IMR-90 (cell line): ENCODE data around the gene HERC5. TPM values are rescaled to one million over a fixed set of nuclear protein-coding genes. Genes with fewer than 3 reads are reported as not detected.

Experiments
- ATAC-seq: fragments of 200-7000 bp; cut with Tn5 transposase; 2 replicates; pipeline ENCODE4 v1.9.1; 2020; ENCODE audit warnings: low read depth, mild to moderate bottlenecking, moderate library complexity
- BruUV-seq: library from RNA; stranded (reverse); fragments of 400-500 nt; replicated peaks from 2 replicates; lab custom pipeline; 2021; lab: Mats Ljungman, UMichigan
- CTCF ChIA-PET: fragments of 300-600 bp; formaldehyde crosslinking; extraction: SDS; loops from one replicate; lab custom pipeline; 2021; ENCODE audit warnings: antibody characterized with exemption; lab: Yijun Ruan, JAX
- POLR2A ChIA-PET: fragments of 300-600 bp; sonication (Branson Sonifier 250); formaldehyde crosslinking; loops from one replicate; lab custom pipeline; 2022; ENCODE audit warnings: antibody characterized with exemption; ENCODE audit not compliant: unreplicated experiment; lab: Charles Lee
- DNase-seq: peaks from one replicate; pipeline ENCODE4 v3.0.0; 2013
- H2AFZ ChIP-seq: replicated peaks from 2 replicates; pipeline ENCODE3; 2013; ENCODE audit warnings: low read length, mild to moderate bottlenecking; ENCODE audit not compliant: poor library complexity
- H2AK5ac ChIP-seq: 2 replicates; pipeline ENCODE4 v1.6.1; 2013; ENCODE audit warnings: low read depth, low read length, inconsistent platforms
- H2AK9ac ChIP-seq: replicated peaks from 2 replicates; pipeline ENCODE3; 2013; ENCODE audit warnings: mild to moderate bottlenecking, low read depth, low read length, moderate library complexity; ENCODE audit not compliant: poor library complexity
- H2BK120ac ChIP-seq: 2 replicates; pipeline ENCODE4 v1.6.1; 2013; ENCODE audit warnings: low read depth, low read length, inconsistent platforms
- H2BK15ac ChIP-seq: 3 replicates; pipeline ENCODE4 v1.6.1; 2013; ENCODE audit warnings: low read depth, low read length, inconsistent platforms
- H2BK20ac ChIP-seq: 2 replicates; pipeline ENCODE4 v1.6.1; 2013; ENCODE audit warnings: low read depth, mild to moderate bottlenecking, inconsistent platforms, low read length, moderate library complexity
- H2BK5ac ChIP-seq: 2 replicates; pipeline ENCODE4 v1.6.1; 2013; ENCODE audit warnings: mild to moderate bottlenecking, low read depth, low read length, inconsistent platforms; ENCODE audit not compliant: poor library complexity, severe bottlenecking
- H3K14ac ChIP-seq: replicated peaks from 2 replicates; pipeline ENCODE4 v1.6.1; 2013; ENCODE audit warnings: low read depth, low read length, inconsistent platforms
- H3K18ac ChIP-seq: 2 replicates; pipeline ENCODE4 v1.6.1; 2013; ENCODE audit warnings: low read depth, low read length, control low read depth
- H3K23ac ChIP-seq: 2 replicates; pipeline ENCODE4 v1.6.1; 2013; ENCODE audit warnings: low read depth, low read length, inconsistent platforms
- H3K27ac ChIP-seq: 2 replicates; pipeline ENCODE4 v1.5.1; 2013; ENCODE audit warnings: mild to moderate bottlenecking, control low read depth, low read length; ENCODE audit not compliant: insufficient read depth
- H3K27me3 ChIP-seq: 2 replicates; pipeline ENCODE4 v1.6.1; 2013; ENCODE audit warnings: low read length; ENCODE audit not compliant: control insufficient read depth, insufficient read depth
- H3K36me3 ChIP-seq: 2 replicates; pipeline ENCODE4 v1.6.1; 2013; ENCODE audit warnings: low read length, mixed read lengths; ENCODE audit not compliant: control insufficient read depth, insufficient read depth
- H3K4ac ChIP-seq: 2 replicates; pipeline ENCODE4 v1.6.1; 2013; ENCODE audit warnings: low read depth, low read length, inconsistent platforms
- H3K4me1 ChIP-seq: 2 replicates; pipeline ENCODE4 v1.6.1; 2013; ENCODE audit warnings: low read length, mixed read lengths; ENCODE audit not compliant: control insufficient read depth, insufficient read depth
- H3K4me2 ChIP-seq: 2 replicates; pipeline ENCODE4 v1.6.1; 2013; ENCODE audit warnings: low read depth, mild to moderate bottlenecking, control low read depth, low read length, moderate library complexity
- H3K4me3 ChIP-seq: 2 replicates; pipeline ENCODE4 v1.5.1; 2013; ENCODE audit warnings: low read depth, mild to moderate bottlenecking, control low read depth, low read length, moderate library complexity; ENCODE audit not compliant: insufficient read depth
- H3K56ac ChIP-seq: 2 replicates; pipeline ENCODE4 v1.6.1; 2013; ENCODE audit warnings: low read length, inconsistent platforms; ENCODE audit not compliant: insufficient read depth; ENCODE audit errors: extremely low read depth
- H3K79me1 ChIP-seq, 2 experiments: 2 replicates each; pipeline ENCODE4 v1.6.1; 2013; ENCODE audit warnings: low read length in 2 of 2, inconsistent platforms in 1 of 2, low read depth in 1 of 2
- H3K9ac ChIP-seq: 2 replicates; pipeline ENCODE4 v1.6.1; 2013; ENCODE audit warnings: low read depth, low read length, control low read depth
- H3K9me1 ChIP-seq: 2 replicates; pipeline ENCODE4 v1.6.1; 2013; ENCODE audit warnings: low read length, inconsistent platforms; ENCODE audit not compliant: insufficient read depth
- H3K9me3 ChIP-seq: 2 replicates; pipeline ENCODE4 v1.6.1; 2013; ENCODE audit warnings: low read length; ENCODE audit not compliant: control insufficient read depth, insufficient read depth
- H4K20me1 ChIP-seq: 2 replicates; pipeline ENCODE4 v1.6.1; 2013; ENCODE audit warnings: low read length, inconsistent platforms; ENCODE audit not compliant: insufficient read depth
- H4K5ac ChIP-seq: 2 replicates; pipeline ENCODE4 v1.6.1; 2013; ENCODE audit warnings: mild to moderate bottlenecking, low read depth, low read length, control low read depth
- H4K8ac ChIP-seq, 2 experiments: 2 replicates each; pipeline ENCODE4 v1.6.1; 2013; ENCODE audit warnings: low read depth in 2 of 2, low read length in 2 of 2, control low read depth in 1 of 2, inconsistent platforms in 1 of 2
- H4K91ac ChIP-seq: 2 replicates; pipeline ENCODE4 v1.6.1; 2013; ENCODE audit warnings: low read depth, low read length, inconsistent platforms; ENCODE audit not compliant: insufficient read depth
- CEBPB ChIP-seq: IDR thresholded peaks from 2 replicates; pipeline ENCODE4 v1.6.1; 2012; ENCODE audit warnings: low read depth, low read length, improper control_type of control experiment
- FOS ChIP-seq: fragments of 150-350 bp; IDR thresholded peaks from 2 replicates; pipeline ENCODE4 v1.6.1; 2016; ENCODE audit warnings: low read depth, low read length
- MAFK ChIP-seq: IDR thresholded peaks from 2 replicates; pipeline ENCODE4 v1.6.1; 2012; ENCODE audit warnings: low read depth, low read length, improper control_type of control experiment
- MAZ ChIP-seq: IDR thresholded peaks from 2 replicates; pipeline ENCODE4 v1.6.1; 2012; ENCODE audit warnings: low read depth, mild to moderate bottlenecking, low read length, improper control_type of control experiment, moderate library complexity, borderline replicate concordance
- MXI1 ChIP-seq: IDR thresholded peaks from 2 replicates; pipeline ENCODE4 v1.6.1; 2012; ENCODE audit warnings: low read depth, mild to moderate bottlenecking, low read length, moderate library complexity, borderline replicate concordance
- POLR2A ChIP-seq: IDR thresholded peaks from 2 replicates; pipeline ENCODE4 v1.6.1; 2012; ENCODE audit warnings: mild to moderate bottlenecking, low read depth, low read length
- RAD21 ChIP-seq: IDR thresholded peaks from 2 replicates; pipeline ENCODE4 v1.6.1; 2012; ENCODE audit warnings: low read length, improper control_type of control experiment
- RCOR1 ChIP-seq: IDR thresholded peaks from 2 replicates; pipeline ENCODE4 v1.6.1; 2012; ENCODE audit warnings: mild to moderate bottlenecking, low read length, improper control_type of control experiment; ENCODE audit not compliant: insufficient replicate concordance
- WGBS, 2 experiments: methylation state at CpG; one replicate each; pipeline versions ENCODE4 v1.1.5 to v1.1.7; 2013; ENCODE audit warnings: missing lambda C conversion rate in 2 of 2; ENCODE audit not compliant: insufficient read length in 1 of 2; ENCODE audit errors: extremely low coverage in 2 of 2; 5-methylcytosine and 5-hydroxymethylcytosine counted together
- dilution Hi-C: fragments of 300-500 bp; cut with HindIII; formaldehyde crosslinking; loops from one replicate; pipeline ENCODE4 v1.14.3; 2018; ENCODE audit warnings: low sequenced_read_pairs; ENCODE audit not compliant: unreplicated experiment
- in situ Hi-C: fragments of 300-500 bp; cut with MboI; formaldehyde crosslinking; loops from 3 replicates; pipeline ENCODE4 v1.14.3; 2019; ENCODE audit warnings: low sequenced_read_pairs, inconsistent platforms, mixed read lengths
- intact Hi-C: fragments of 100-400 bp; cut with micrococcal nuclease; formaldehyde crosslinking; loops from 2 replicates; pipeline ENCODE4 v1.10.0; 2022
- polyA plus RNA-seq, 3 experiments: library from polyadenylated mRNA; depleted of rRNA; stranded (reverse); fragments of >200 nt; gene quantifications; 2 replicates each; pipeline ENCODE4 v1.2.3, GENCODE V29; 2012; ENCODE audit warnings: low replicate concordance in 1 of 3
- total RNA-seq: library from RNA; depleted of rRNA; stranded (reverse); fragments of >200 nt; gene quantifications from 2 replicates; pipeline ENCODE4 v1.2.3, GENCODE V29; 2012

HERC5 gene
- total and polyA plus RNA-seq, 2 of the 4 experiments (the other 2 are of a cell fraction) = under 0.01 TPM; not detected in 1

DNA sequence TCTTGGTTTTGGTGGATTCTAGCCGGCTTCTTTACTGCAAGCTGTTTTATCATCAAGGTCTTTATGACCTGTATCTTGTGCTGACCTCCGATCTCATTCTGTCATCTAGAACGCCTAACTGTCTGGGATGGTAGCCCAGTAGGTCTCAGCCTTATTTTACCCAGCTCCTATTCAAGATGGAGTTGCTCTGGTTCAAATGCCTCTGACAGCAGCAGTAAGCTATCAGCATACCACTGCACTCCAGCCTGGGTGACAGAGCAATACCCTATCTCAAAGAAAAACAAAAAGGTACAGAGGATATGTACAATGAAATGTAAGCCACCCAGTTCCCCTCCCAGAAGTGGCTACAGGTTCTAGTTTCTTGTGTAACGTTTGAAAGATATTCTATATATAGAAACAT is 42.2 kb upstream of the HERC5 start:
- Histone ChIP-seq H3K4me1 (no peaks in the 10 kb centered on the region), H2BK5ac (no peak overlapping the region), H4K91ac (no peak overlapping the region), H2BK15ac (no peak overlapping the region), H3K56ac (no peak overlapping the region), H2BK120ac (no peak overlapping the region), H3K18ac (no peak overlapping the region), H4K5ac (no peak overlapping the region), H3K4me3 (no peak overlapping the region), H2AFZ (no peak overlapping the region), H4K20me1 (no peaks in the 10 kb centered on the region), H3K4ac (no peak overlapping the region), H2BK20ac (no peak overlapping the region), H3K9me1 (no peaks in the 10 kb centered on the region; the same call in 1 of the 2 replicates), H2AK5ac (no peak overlapping the region), H3K9me3 (no peaks in the 10 kb centered on the region), H3K27ac (no peak overlapping the region), H3K79me1 (no peaks in the 10 kb centered on the region), H3K14ac (no peak overlapping the region), H4K8ac (no peak overlapping the region), H3K27me3 (no peaks in the 10 kb centered on the region), H2AK9ac (no peak overlapping the region), H3K9ac (no peak overlapping the region), H3K36me3 (no peaks in the 10 kb centered on the region), H3K23ac (no peak overlapping the region), H3K4me2 (no peak overlapping the region)
- intact Hi-C loops = no loop called here
- POLR2A ChIA-PET = no interaction called here
- DNase-seq (no peak), ATAC-seq (no peak)
- WGBS, 2 experiments = 69% methylated on average over 3 of the region's 4 CpGs; no CpG with 5 or more reads in 1 of the 2 experiments
- in situ Hi-C loops = no loop called here
- dilution Hi-C loops = no loop called here
- TF ChIP-seq CEBPB (no peak), MAFK (no peak), POLR2A (no peak), RAD21 (no peak), RCOR1 (no peak), MXI1 (no peak), MAZ (no peak), FOS (no peak)
- CTCF ChIA-PET = no interaction called here
- BruUV-seq = no TSS peak
